ENCODE results near the gene SERPINH1. TPM values are rescaled to one million over a fixed set of nuclear protein-coding genes. Genes with fewer than 3 reads are reported as not detected.

Gene SERPINH1
- total RNA-seq, 1 donor = 1,367 TPM

DNA sequence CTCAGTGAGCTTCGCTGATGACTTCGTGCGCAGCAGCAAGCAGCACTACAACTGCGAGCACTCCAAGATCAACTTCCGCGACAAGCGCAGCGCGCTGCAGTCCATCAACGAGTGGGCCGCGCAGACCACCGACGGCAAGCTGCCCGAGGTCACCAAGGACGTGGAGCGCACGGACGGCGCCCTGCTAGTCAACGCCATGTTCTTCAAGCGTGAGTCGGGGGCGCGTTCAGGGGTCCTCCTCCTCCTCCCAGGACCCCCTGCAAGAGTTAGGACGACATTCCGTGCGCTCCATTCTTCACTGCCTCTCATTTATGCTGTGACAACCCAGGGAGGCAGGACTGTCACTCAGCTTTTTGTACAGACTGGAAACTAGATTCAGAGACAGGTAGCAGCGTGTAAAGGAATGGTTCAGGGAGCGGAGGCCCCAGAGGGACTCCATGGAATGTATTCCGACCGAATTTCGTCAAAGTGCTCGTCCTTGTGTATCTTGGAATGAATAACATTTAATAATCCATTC is 4.8 kb downstream of the SERPINH1 start:
- DNase-seq (ENCODE audit: low read depth) = no peak
- TF ChIP-seq, protein P1, sequence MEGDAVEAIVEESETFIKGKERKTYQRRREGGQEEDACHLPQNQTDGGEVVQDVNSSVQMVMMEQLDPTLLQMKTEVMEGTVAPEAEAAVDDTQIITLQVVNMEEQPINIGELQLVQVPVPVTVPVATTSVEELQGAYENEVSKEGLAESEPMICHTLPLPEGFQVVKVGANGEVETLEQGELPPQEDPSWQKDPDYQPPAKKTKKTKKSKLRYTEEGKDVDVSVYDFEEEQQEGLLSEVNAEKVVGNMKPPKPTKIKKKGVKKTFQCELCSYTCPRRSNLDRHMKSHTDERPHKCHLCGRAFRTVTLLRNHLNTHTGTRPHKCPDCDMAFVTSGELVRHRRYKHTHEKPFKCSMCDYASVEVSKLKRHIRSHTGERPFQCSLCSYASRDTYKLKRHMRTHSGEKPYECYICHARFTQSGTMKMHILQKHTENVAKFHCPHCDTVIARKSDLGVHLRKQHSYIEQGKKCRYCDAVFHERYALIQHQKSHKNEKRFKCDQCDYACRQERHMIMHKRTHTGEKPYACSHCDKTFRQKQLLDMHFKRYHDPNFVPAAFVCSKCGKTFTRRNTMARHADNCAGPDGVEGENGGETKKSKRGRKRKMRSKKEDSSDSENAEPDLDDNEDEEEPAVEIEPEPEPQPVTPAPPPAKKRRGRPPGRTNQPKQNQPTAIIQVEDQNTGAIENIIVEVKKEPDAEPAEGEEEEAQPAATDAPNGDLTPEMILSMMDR (IDR thresholded peaks at IDR 0.05; ENCODE audit: insufficient read depth, low read depth, low read length) = no peak
- no peak overlapping the region for H3K4me3 ChIP-seq (ENCODE audit: low read depth, low read length)

DNA sequence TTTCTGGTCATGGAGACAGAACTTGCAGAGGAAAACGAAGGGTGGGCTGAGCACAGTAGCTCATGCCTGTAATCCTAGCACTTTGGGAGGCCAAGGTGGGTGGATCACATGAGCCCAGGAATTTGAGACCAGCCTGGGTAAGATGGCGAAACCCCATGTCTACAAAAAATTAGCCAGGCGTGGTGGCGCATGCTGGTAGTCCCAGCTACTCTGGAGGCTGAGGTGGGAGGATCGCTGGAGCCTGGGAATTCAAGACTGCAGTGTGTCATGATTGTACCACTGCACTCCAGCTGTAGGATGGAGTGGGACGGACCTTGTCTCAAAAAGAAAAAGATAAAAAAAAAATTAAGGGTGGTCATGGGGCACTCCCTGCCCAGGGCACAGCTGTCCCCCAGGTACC is 5.9 kb downstream of the SERPINH1 start:
- DNase-seq (ENCODE audit: low read depth) = no peak
- TF ChIP-seq, protein P1 (IDR thresholded peaks at IDR 0.05; ENCODE audit: insufficient read depth, low read depth, low read length) = no peak
- H3K4me3 ChIP-seq (ENCODE audit: low read depth, low read length) = no peak overlapping the region

DNA sequence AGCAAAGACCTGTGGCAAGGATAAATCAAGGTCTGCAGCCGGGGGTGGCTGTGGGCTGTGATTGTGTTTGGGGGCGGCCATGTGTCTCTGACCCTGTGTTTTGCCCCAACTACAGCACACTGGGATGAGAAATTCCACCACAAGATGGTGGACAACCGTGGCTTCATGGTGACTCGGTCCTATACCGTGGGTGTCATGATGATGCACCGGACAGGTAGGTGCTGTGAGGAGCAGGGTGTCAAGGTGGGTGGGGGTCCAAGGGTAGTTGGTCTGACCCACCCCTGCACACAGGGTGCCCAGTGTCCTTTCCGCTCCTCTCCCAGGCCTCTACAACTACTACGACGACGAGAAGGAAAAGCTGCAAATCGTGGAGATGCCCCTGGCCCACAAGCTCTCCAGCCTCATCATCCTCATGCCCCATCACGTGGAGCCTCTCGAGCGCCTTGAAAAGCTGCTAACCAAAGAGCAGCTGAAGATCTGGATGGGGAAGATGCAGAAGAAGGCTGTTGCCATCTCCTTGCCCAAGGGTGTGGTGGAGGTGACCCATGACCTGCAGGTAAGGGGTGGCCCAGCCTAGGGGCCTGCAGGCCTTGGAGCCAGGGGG is 6.7 kb downstream of the SERPINH1 start:
- DNase-seq (ENCODE audit: low read depth) = no peak
- TF ChIP-seq, protein P1 (IDR thresholded peaks at IDR 0.05; ENCODE audit: insufficient read depth, low read depth, low read length) = no peak
- no peak overlapping the region for H3K4me3 ChIP-seq (ENCODE audit: low read depth, low read length)

- TF ChIP-seq, protein P1 (IDR thresholded peaks at IDR 0.05; ENCODE audit: insufficient read depth, low read depth, low read length) = no peak
- no peak for DNase-seq (ENCODE audit: low read depth)
Measured at GRCh38 chr11:75570559-75571139, 8.6 kb downstream of the SERPINH1 start.

GRCh38 chr11:75571625-75572024 is 9.6 kb downstream of the SERPINH1 start:
- no peak for DNase-seq (ENCODE audit: low read depth)
- TF ChIP-seq, protein P1 (IDR thresholded peaks at IDR 0.05; ENCODE audit: insufficient read depth, low read depth, low read length) = no peak
- H3K4me3 ChIP-seq (ENCODE audit: low read depth, low read length) = no peak overlapping the region

More at GRCh38 chr11:75570559-75571139, 8.6 kb downstream of the SERPINH1 start:
- H3K4me3 ChIP-seq (ENCODE audit: low read depth, low read length) = no peak overlapping the region

DNA sequence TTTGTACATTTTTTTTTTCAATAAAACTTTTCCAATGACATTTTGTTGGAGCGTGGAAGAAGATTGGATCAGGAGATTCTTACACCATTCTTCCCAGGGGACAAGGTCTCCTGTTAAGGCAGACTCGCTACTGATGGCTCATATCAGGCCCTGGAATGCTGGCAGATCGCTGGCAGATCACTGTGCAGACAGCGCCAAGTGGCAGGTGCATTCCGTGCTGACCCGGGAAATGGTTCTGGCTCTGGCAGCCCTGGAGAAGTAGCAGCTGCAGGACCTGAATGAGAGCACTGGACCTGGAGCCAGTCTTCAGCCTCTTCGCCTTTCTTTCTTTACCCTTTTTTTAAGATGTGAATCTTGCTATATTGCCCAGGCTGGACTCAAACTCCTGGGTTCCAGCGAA is 10.7 kb downstream of the SERPINH1 start:
- TF ChIP-seq, protein P1 (IDR thresholded peaks at IDR 0.05; ENCODE audit: insufficient read depth, low read depth, low read length) = no peak
- H3K4me3 ChIP-seq (ENCODE audit: low read depth, low read length) = no peak overlapping the region
- no peak for DNase-seq (ENCODE audit: low read depth)
